B cell (primary cell): ENCODE measurements around the gene LAMA4.

Experiments
- EZH2 ChIP-seq: IDR thresholded peaks from 2 replicates; pipeline ENCODE4 v1.6.1; 2012; ENCODE audit warnings: borderline replicate concordance, low read depth, mild to moderate bottlenecking, moderate library complexity, low read length; ENCODE audit not compliant: insufficient read depth, poor library complexity, severe bottlenecking
- TF ChIP-seq, protein P1 (sequence below): fragments of 200-600 bp; IDR thresholded peaks from one replicate; pipeline ENCODE4 v1.8.0; 2022; ENCODE audit warnings: antibody characterized with exemption, mild to moderate bottlenecking

DNA sequence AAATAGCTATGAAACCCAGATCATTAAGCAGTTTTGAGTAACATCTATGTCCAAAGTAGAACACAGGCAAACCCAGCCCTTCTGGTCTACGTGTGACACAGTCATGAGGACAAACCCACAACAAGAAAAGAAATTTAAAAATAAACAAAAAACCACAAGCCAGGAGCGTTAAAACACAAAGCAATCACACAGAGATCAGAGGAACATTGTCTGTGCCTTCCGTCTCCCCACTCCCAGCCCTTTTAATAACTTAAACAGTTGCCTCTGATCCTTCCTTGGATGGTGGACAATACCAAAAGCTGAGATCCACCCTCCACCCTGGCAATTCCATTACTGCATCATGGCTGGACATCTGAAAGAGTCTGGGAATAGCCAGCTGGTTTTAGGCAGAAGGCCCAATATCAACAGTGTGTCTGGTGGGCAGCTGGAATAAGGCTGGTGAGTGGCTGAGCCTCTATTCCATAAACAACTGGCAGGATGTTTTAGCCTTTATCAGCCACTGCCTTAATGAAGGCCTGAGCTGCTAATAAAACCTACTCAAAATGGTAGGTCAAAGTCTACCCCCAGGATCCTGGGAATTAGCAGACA is 15.7 kb upstream of the LAMA4 start:
- TF ChIP-seq, protein P1, sequence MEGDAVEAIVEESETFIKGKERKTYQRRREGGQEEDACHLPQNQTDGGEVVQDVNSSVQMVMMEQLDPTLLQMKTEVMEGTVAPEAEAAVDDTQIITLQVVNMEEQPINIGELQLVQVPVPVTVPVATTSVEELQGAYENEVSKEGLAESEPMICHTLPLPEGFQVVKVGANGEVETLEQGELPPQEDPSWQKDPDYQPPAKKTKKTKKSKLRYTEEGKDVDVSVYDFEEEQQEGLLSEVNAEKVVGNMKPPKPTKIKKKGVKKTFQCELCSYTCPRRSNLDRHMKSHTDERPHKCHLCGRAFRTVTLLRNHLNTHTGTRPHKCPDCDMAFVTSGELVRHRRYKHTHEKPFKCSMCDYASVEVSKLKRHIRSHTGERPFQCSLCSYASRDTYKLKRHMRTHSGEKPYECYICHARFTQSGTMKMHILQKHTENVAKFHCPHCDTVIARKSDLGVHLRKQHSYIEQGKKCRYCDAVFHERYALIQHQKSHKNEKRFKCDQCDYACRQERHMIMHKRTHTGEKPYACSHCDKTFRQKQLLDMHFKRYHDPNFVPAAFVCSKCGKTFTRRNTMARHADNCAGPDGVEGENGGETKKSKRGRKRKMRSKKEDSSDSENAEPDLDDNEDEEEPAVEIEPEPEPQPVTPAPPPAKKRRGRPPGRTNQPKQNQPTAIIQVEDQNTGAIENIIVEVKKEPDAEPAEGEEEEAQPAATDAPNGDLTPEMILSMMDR: no peak
- no peak for TF ChIP-seq EZH2
